Measurements from ENCODE around the gene HOXD8. TPM values are rescaled to one million over a fixed set of nuclear protein-coding genes. Genes with fewer than 3 reads are reported as not detected.

HOXD8 gene
- total RNA-seq, 1 donor from 2014 or later = not detected

- H3K79me2 ChIP-seq (ENCODE audit: insufficient read depth, low read length) = no peaks in the 10 kb centered on the region
- no peaks in the 10 kb centered on the region for H3K9me3 ChIP-seq (ENCODE audit: insufficient read depth, low read depth, low read length)
- no peak overlapping the region for H3K4me2 ChIP-seq (ENCODE audit: low read length)
- DNase-seq (ENCODE audit: low read depth) = no peak
- Mint-ChIP-seq H3K36me3 (ENCODE audit: low read depth, unreplicated experiment) (peaks cover 2% of the 10 kb centered on the region), H3K27ac (ENCODE audit: unreplicated experiment) (no peak overlapping the region), H3K4me1 (ENCODE audit: low read depth, unreplicated experiment) (no peaks in the 10 kb centered on the region), H3K4me3 (ENCODE audit: unreplicated experiment) (no peak overlapping the region), H3K9me3 (ENCODE audit: unreplicated experiment) (peaks cover 48% of the 10 kb centered on the region), H3K27me3 (ENCODE audit: low read depth, unreplicated experiment) (peaks cover 92% of the 10 kb centered on the region)
- no peak for FAIRE-seq
- no peaks in the 10 kb centered on the region for H3K36me3 ChIP-seq (ENCODE audit: insufficient read depth, low read length)
- no peak for TF ChIP-seq CTCF (IDR thresholded peaks at IDR 0.05; ENCODE audit: insufficient read depth, low read depth, low read length)
- TF ChIP-seq EZH2 (IDR thresholded peaks at IDR 0.05; ENCODE audit: insufficient read depth, low read length) = no peak
- no peak overlapping the region for H2AFZ ChIP-seq (ENCODE audit: low read depth, low read length)
- H3K9ac ChIP-seq (ENCODE audit: low read length) = no peak overlapping the region
- no peaks in the 10 kb centered on the region for H4K20me1 ChIP-seq (ENCODE audit: insufficient read depth, low read length)
- peaks cover 80% of the 10 kb centered on the region for H3K27me3 ChIP-seq (ENCODE audit: insufficient read depth, low read length)
- H3K27ac ChIP-seq (ENCODE audit: low read depth, low read length) = no peak overlapping the region
- H3K4me1 ChIP-seq (ENCODE audit: insufficient read depth, low read length) = no peaks in the 10 kb centered on the region
- H3K4me3 ChIP-seq (ENCODE audit: insufficient read depth, low read depth, low read length) = no peak overlapping the region
These were observed 17.8 kb downstream of the HOXD8 start for GRCh38 chr2:176147210-176147799.

GRCh38 chr2:176147800-176148496 is 18.4 kb downstream of the HOXD8 start:
- Mint-ChIP-seq H3K4me1 (ENCODE audit: low read depth, unreplicated experiment) (no peaks in the 10 kb centered on the region), H3K27ac (ENCODE audit: unreplicated experiment) (peak overlapping the region; percentile 66), H3K9me3 (ENCODE audit: unreplicated experiment) (peaks cover 46% of the 10 kb centered on the region), H3K4me3 (ENCODE audit: unreplicated experiment) (no peak overlapping the region), H3K36me3 (ENCODE audit: low read depth, unreplicated experiment) (peaks cover 2% of the 10 kb centered on the region), H3K27me3 (ENCODE audit: low read depth, unreplicated experiment) (peaks cover 90% of the 10 kb centered on the region)
- Histone ChIP-seq H4K20me1 (ENCODE audit: insufficient read depth, low read length) (no peaks in the 10 kb centered on the region), H3K27ac (ENCODE audit: low read depth, low read length) (no peak overlapping the region), H3K4me2 (ENCODE audit: low read length) (no peak overlapping the region), H3K27me3 (ENCODE audit: insufficient read depth, low read length) (peaks cover 82% of the 10 kb centered on the region), H3K4me1 (ENCODE audit: insufficient read depth, low read length) (no peaks in the 10 kb centered on the region), H3K9me3 (ENCODE audit: insufficient read depth, low read depth, low read length) (no peaks in the 10 kb centered on the region), H3K36me3 (ENCODE audit: insufficient read depth, low read length) (no peaks in the 10 kb centered on the region), H2AFZ (ENCODE audit: low read depth, low read length) (no peak overlapping the region), H3K9ac (ENCODE audit: low read length) (no peak overlapping the region), H3K4me3 (ENCODE audit: insufficient read depth, low read depth, low read length) (no peak overlapping the region), H3K79me2 (ENCODE audit: insufficient read depth, low read length) (no peaks in the 10 kb centered on the region)
- no peak for FAIRE-seq
- DNase-seq (ENCODE audit: low read depth) = no peak
- TF ChIP-seq CTCF (IDR thresholded peaks at IDR 0.05; ENCODE audit: insufficient read depth, low read depth, low read length) (no peak), EZH2 (IDR thresholded peaks at IDR 0.05; ENCODE audit: insufficient read depth, low read length) (no peak)
